ENCODE results near the gene PRICKLE2. TPM values are rescaled to one million over a fixed set of nuclear protein-coding genes. Genes with fewer than 3 reads are reported as not detected.
A peak's percentile ranks its signal among the peaks of the same experiment; 100 is the strongest.

PRICKLE2 gene
- total RNA-seq, 1 donor from 2014 or later, result 32.9 TPM

DNA sequence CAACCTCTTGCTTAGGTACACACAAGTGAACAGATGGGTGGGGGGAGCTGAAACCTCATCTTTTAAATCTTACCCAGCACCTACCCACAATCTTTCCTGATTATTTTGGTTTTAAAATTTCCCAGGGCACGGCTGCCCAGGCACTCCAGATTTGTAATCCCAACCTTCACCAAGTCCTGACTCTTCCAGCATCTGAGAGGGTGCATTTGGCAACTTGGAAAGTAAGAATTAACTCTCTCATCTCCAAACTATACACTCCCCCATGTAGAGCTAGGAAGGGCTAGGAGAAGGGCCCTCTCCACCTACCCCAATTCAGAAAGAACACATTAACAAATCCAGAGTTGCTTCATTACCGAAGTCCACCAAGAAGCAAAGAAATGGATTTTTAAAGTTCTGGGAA is 41.7 kb upstream of the PRICKLE2 start:
- peak overlapping the region; percentile 40 to 79 (median 69) for H3K9ac ChIP-seq (ENCODE audit: low read depth in 1 of 3, low read length in 3 of 3)
- no peaks in the 10 kb centered on the region for H3K9me3 ChIP-seq (ENCODE audit: control insufficient read depth in 3 of 3, low read length in 3 of 3)
- H3K27ac ChIP-seq (ENCODE audit: low read depth, low read length), result peak overlapping the region; percentile 59
- H3K4me1 ChIP-seq (ENCODE audit: control insufficient read depth in 3 of 3, insufficient read depth in 3 of 3, low read length in 3 of 3), result peaks cover 4 to 9% (median 4%) of the 10 kb centered on the region in 3 donors
- no peaks in the 10 kb centered on the region for H3K36me3 ChIP-seq (ENCODE audit: control insufficient read depth in 3 of 3, insufficient read depth in 3 of 3, low read length in 3 of 3)
- H3K4me3 ChIP-seq (ENCODE audit: low read length in 3 of 3), result peak overlapping the region; percentile 35 to 76 (median 72)
- H3K27me3 ChIP-seq (ENCODE audit: control insufficient read depth in 3 of 3, insufficient read depth in 3 of 3, low read length in 3 of 3), result no peaks in the 10 kb centered on the region

DNA sequence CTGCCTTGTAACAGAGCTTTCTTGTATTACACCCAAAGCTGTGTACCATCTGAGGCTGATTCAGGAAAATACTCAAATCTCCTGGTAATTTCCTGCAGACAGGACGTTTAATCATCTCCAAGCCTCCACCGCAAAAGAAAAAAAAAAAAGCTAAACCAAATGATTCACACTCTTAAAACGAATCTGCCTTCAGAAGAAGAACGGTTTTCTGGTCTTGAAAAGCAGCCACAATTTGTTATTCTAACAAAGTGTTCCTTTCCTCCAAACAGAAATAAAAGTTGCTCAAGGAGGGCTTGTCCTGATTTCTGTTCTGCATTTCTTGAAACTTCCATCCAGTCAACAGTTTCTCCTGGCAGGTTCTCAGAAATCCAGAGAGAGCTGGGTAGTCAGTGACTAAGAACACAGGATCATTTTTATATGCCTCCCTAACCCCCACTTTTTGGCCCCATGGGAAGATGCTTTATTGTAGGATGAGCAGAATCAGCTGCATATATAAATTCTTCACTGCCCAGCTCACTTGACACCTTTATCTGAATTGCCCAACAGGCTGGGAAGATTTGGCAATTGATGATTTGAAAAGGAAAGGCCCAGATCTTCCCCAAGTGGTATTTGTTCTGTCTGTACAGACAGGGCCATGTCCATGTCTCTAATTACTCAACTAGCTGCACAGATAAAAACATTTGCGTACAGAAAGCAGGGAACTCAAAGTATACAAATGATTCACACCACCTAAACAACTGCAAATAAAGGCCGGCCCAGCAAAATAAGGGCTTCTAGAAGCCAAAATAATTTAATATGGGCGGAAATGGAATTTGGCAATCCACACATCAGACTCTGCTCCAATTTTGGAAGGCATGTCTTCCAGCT is 41.0 kb upstream of the PRICKLE2 start:
- peak overlapping the region; percentile 24 to 76 (median 53) for H3K4me3 ChIP-seq (ENCODE audit: low read length in 3 of 3)
- H3K27ac ChIP-seq (ENCODE audit: low read depth, low read length), result peak overlapping the region; percentile 59
- H3K36me3 ChIP-seq (ENCODE audit: control insufficient read depth in 3 of 3, insufficient read depth in 3 of 3, low read length in 3 of 3), result no peaks in the 10 kb centered on the region
- H3K9ac ChIP-seq (ENCODE audit: low read depth in 1 of 3, low read length in 3 of 3), result peak overlapping the region; percentile 40 to 79 (median 69)
- peaks cover 4 to 10% (median 4%) of the 10 kb centered on the region in 3 donors for H3K4me1 ChIP-seq (ENCODE audit: control insufficient read depth in 3 of 3, insufficient read depth in 3 of 3, low read length in 3 of 3)
- H3K9me3 ChIP-seq (ENCODE audit: control insufficient read depth in 3 of 3, low read length in 3 of 3), result no peaks in the 10 kb centered on the region
- H3K27me3 ChIP-seq (ENCODE audit: control insufficient read depth in 3 of 3, insufficient read depth in 3 of 3, low read length in 3 of 3), result no peaks in the 10 kb centered on the region

DNA sequence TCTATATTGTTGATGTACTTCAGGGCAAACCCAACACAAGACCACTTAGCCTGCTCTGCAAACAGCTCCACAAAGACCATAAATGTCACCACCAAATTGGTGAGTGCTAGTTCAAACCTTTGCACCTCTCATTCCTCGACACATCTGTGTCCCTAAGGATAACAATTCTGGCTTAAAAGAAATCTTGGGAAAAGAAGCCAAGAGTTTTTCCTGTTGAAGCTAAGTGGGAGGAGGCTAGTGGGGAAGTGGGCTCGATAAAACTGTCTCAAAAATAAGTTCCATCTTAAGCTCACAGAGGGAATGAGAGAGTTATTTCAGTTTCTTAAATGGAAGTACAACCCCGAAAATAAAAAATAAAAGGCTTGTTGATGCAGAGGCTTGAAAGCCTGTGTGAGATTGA is 40.4 kb upstream of the PRICKLE2 start:
- Histone ChIP-seq H3K9ac (ENCODE audit: low read depth in 1 of 3, low read length in 3 of 3) (no peak overlapping the region), H3K27ac (ENCODE audit: low read depth, low read length) (peak overlapping the region; percentile 48), H3K36me3 (ENCODE audit: control insufficient read depth in 3 of 3, insufficient read depth in 3 of 3, low read length in 3 of 3) (no peaks in the 10 kb centered on the region), H3K4me3 (ENCODE audit: low read length in 3 of 3) (peak overlapping the region in 1 of 3 donors; percentile 41), H3K4me1 (ENCODE audit: control insufficient read depth in 3 of 3, insufficient read depth in 3 of 3, low read length in 3 of 3) (peaks cover 4 to 12% (median 7%) of the 10 kb centered on the region in 3 donors), H3K27me3 (ENCODE audit: control insufficient read depth in 3 of 3, insufficient read depth in 3 of 3, low read length in 3 of 3) (no peaks in the 10 kb centered on the region), H3K9me3 (ENCODE audit: control insufficient read depth in 3 of 3, low read length in 3 of 3) (no peaks in the 10 kb centered on the region)

DNA sequence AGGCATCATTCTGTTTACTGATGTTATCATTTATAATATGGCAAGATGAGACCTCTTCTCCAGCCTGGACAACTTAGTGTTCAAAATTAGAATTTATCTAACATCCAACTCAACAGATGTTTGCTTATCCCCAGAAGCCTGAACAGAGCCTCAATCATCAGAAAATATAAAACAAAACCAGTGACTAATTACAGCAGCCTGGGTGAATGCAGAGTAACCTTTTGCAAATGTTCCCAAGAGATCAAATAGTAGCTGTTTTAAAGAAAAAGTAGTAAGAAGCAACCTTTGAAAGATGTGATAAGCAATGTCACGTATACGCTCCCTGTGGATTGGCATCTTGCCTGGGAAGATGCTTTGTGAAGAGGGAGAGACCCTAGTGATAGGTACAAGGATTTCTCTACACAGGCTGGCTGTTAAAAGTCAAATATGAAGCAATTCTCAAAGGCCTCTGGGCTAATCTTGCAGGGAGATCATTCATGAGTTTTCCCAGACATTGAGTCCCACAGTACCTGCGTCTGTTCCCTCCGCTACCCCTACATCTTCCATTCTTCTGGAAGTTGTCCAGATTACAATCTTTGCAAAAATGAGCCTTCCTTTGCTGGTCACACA is 39.3 kb upstream of the PRICKLE2 start:
- Histone ChIP-seq H3K9me3 (ENCODE audit: control insufficient read depth in 3 of 3, low read length in 3 of 3) (no peaks in the 10 kb centered on the region), H3K27me3 (ENCODE audit: control insufficient read depth in 3 of 3, insufficient read depth in 3 of 3, low read length in 3 of 3) (no peaks in the 10 kb centered on the region), H3K27ac (ENCODE audit: low read depth, low read length) (no peak overlapping the region), H3K9ac (ENCODE audit: low read depth in 1 of 3, low read length in 3 of 3) (no peak overlapping the region), H3K4me1 (ENCODE audit: control insufficient read depth in 3 of 3, insufficient read depth in 3 of 3, low read length in 3 of 3) (peaks cover 10 to 15% (median 14%) of the 10 kb centered on the region in 3 donors), H3K36me3 (ENCODE audit: control insufficient read depth in 3 of 3, insufficient read depth in 3 of 3, low read length in 3 of 3) (no peaks in the 10 kb centered on the region), H3K4me3 (ENCODE audit: low read length in 3 of 3) (no peak overlapping the region)

DNA sequence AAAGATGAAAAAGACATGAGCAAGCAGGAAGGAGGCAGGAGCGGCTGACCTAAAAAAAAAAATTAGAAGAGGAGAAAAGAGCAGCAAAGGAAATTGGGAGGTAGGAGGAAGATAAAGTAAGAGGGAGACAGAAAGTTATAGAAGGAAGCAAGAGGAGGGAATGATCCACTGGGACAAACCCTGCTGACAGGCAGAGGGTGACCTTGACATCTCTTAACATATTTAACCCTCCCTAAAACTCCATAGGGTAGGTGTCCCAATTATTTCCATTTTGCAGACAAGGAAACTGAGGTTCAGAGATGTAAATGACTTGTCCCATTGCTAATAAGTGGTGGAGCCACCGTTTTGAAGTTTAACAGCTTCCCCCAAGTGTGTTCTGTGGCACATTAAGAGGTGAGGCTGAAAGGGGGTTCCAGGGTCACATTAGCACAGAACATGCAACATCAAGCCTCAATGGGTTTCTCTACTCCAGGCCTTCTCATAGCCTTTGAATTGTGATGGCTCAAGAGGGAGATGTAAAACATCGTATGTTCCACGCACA is 37.4 kb upstream of the PRICKLE2 start:
- H3K4me3 ChIP-seq (ENCODE audit: low read length in 3 of 3), result no peak overlapping the region
- peaks cover 10 to 14% (median 10%) of the 10 kb centered on the region in 3 donors for H3K4me1 ChIP-seq (ENCODE audit: control insufficient read depth in 3 of 3, insufficient read depth in 3 of 3, low read length in 3 of 3)
- H3K36me3 ChIP-seq (ENCODE audit: control insufficient read depth in 3 of 3, insufficient read depth in 3 of 3, low read length in 3 of 3), result no peaks in the 10 kb centered on the region
- no peaks in the 10 kb centered on the region for H3K27me3 ChIP-seq (ENCODE audit: control insufficient read depth in 3 of 3, insufficient read depth in 3 of 3, low read length in 3 of 3)
- no peaks in the 10 kb centered on the region for H3K9me3 ChIP-seq (ENCODE audit: control insufficient read depth in 3 of 3, low read length in 3 of 3)
- H3K9ac ChIP-seq (ENCODE audit: low read depth in 1 of 3, low read length in 3 of 3), result no peak overlapping the region
- H3K27ac ChIP-seq (ENCODE audit: low read depth, low read length), result no peak overlapping the region

DNA sequence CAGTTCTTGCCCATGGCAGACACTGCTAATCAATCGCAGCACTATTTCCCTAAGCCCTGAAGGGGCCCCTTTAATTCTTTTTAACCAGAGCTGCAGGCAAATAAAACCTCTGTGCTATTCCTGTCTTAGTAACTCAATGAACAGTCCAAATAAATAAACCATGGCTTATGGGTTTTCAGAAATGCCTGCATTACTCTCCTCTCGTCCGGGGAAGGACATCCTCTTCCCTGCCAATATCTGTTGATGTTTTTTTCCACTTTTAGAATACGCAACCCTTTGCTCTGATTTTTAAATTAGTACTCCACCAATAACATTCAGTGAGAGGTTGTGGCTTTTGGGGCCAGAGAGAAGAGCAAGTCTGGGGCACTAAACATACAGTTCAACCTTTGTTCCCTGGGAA is 35.2 kb upstream of the PRICKLE2 start:
- Histone ChIP-seq H3K27ac (ENCODE audit: low read depth, low read length) (peak overlapping the region; percentile 23), H3K9me3 (ENCODE audit: control insufficient read depth in 3 of 3, low read length in 3 of 3) (no peaks in the 10 kb centered on the region), H3K9ac (ENCODE audit: low read depth in 1 of 3, low read length in 3 of 3) (no peak overlapping the region), H3K4me3 (ENCODE audit: low read length in 3 of 3) (no peak overlapping the region), H3K36me3 (ENCODE audit: control insufficient read depth in 3 of 3, insufficient read depth in 3 of 3, low read length in 3 of 3) (no peaks in the 10 kb centered on the region), H3K4me1 (ENCODE audit: control insufficient read depth in 3 of 3, insufficient read depth in 3 of 3, low read length in 3 of 3) (peaks cover 7 to 18% (median 10%) of the 10 kb centered on the region in 3 donors), H3K27me3 (ENCODE audit: control insufficient read depth in 3 of 3, insufficient read depth in 3 of 3, low read length in 3 of 3) (no peaks in the 10 kb centered on the region)

DNA sequence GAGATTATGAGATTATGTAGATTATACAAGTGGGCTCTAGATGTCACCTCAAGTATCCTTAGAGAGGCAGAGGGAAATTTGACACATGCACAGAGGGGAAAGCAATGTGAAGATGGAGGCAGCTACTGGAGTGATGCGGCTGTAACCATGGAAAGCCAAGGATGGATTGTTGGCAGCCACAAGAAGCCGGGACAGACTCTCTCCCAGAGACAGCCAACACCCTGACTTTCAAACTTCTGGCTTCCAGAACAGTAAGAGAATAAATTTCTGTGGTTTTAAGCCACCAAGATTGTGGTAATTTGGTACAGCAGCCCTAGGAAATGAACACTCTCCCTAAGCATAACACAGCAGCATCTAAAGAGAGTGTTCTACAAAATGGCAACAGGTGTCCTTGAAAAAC is 34.4 kb upstream of the PRICKLE2 start:
- H3K27me3 ChIP-seq (ENCODE audit: control insufficient read depth in 3 of 3, insufficient read depth in 3 of 3, low read length in 3 of 3), result no peaks in the 10 kb centered on the region
- no peak overlapping the region for H3K9ac ChIP-seq (ENCODE audit: low read depth in 1 of 3, low read length in 3 of 3)
- no peaks in the 10 kb centered on the region for H3K9me3 ChIP-seq (ENCODE audit: control insufficient read depth in 3 of 3, low read length in 3 of 3)
- H3K4me3 ChIP-seq (ENCODE audit: low read length in 3 of 3), result no peak overlapping the region
- no peaks in the 10 kb centered on the region for H3K36me3 ChIP-seq (ENCODE audit: control insufficient read depth in 3 of 3, insufficient read depth in 3 of 3, low read length in 3 of 3)
- H3K27ac ChIP-seq (ENCODE audit: low read depth, low read length), result peak overlapping the region; percentile 23
- H3K4me1 ChIP-seq (ENCODE audit: control insufficient read depth in 3 of 3, insufficient read depth in 3 of 3, low read length in 3 of 3), result peaks cover 7 to 18% (median 10%) of the 10 kb centered on the region in 3 donors

DNA sequence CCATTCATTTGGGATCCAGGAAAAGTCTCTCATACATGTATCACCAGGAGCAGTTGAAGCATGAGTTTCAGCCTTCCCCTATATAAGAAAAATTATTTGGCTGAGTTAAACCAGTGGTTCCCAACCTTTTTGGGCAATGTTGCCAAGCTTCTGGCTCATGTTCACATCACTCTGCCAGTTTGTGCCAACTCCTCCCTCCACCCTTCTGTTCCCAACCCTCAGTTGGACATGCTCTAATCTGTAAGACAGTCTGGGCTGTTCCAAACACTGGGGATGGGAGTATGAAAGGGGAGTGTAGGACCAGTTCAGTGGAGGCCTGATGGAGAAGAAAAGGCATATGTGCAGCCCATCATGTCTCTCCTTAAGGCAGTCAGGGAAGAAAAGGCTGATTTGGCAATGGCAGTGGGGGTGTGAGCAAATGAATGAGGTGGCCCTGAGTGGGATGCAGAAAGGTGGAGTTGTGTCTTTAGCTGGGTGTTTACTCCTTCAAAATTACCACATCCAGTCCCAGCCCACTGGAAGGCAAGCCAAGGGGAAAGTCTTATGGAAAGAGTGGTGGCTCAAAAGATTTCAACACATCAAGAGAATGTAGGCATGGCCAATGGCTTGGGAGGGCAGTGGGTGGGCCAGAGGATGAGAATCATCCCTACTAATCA is 32.0 kb upstream of the PRICKLE2 start:
- Histone ChIP-seq H3K27me3 (ENCODE audit: control insufficient read depth in 3 of 3, insufficient read depth in 3 of 3, low read length in 3 of 3) (no peaks in the 10 kb centered on the region), H3K27ac (ENCODE audit: low read depth, low read length) (no peak overlapping the region), H3K9ac (ENCODE audit: low read depth in 1 of 3, low read length in 3 of 3) (no peak overlapping the region), H3K4me1 (ENCODE audit: control insufficient read depth in 3 of 3, insufficient read depth in 3 of 3, low read length in 3 of 3) (peaks cover 5 to 14% (median 7%) of the 10 kb centered on the region in 3 donors), H3K4me3 (ENCODE audit: low read length in 3 of 3) (no peak overlapping the region), H3K36me3 (ENCODE audit: control insufficient read depth in 3 of 3, insufficient read depth in 3 of 3, low read length in 3 of 3) (no peaks in the 10 kb centered on the region), H3K9me3 (ENCODE audit: control insufficient read depth in 3 of 3, low read length in 3 of 3) (no peaks in the 10 kb centered on the region)

DNA sequence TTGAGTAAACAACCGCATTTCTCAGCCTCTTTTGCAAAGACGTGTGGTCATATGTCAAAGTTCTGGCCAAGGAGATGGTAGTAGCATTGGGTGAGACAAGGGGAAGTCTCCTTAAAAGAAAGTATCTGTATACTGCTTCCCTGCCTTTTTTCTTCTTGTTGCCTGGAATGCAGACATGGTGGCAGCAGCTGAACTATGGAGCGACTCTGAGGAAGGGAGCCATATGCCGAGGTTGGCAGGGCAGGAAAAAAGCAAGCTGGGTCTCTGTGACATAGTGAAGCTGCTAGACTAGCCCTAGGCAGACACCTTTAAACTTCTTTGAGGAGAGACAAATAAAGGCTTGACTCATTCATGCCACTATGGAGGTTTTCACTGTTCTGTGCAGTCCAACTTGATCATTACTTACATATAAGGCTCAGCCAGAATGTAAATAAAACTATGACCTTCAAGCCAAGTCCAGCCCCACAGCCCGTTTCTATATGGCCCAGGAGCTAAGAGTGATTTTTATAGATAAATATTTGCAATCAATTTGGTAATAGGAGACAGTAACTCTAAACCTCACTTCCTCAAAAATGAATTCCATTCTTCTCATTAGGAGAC is 30.6 kb upstream of the PRICKLE2 start:
- Histone ChIP-seq H3K27ac (ENCODE audit: low read depth, low read length) (no peak overlapping the region), H3K9ac (ENCODE audit: low read depth in 1 of 3, low read length in 3 of 3) (no peak overlapping the region), H3K36me3 (ENCODE audit: control insufficient read depth in 3 of 3, insufficient read depth in 3 of 3, low read length in 3 of 3) (no peaks in the 10 kb centered on the region), H3K27me3 (ENCODE audit: control insufficient read depth in 3 of 3, insufficient read depth in 3 of 3, low read length in 3 of 3) (no peaks in the 10 kb centered on the region), H3K4me3 (ENCODE audit: low read length in 3 of 3) (no peak overlapping the region), H3K4me1 (ENCODE audit: control insufficient read depth in 3 of 3, insufficient read depth in 3 of 3, low read length in 3 of 3) (peaks cover 3 to 13% (median 7%) of the 10 kb centered on the region in 3 donors), H3K9me3 (ENCODE audit: control insufficient read depth in 3 of 3, low read length in 3 of 3) (no peaks in the 10 kb centered on the region)
